HepG2 (cell line): Measurements from ENCODE around the gene HNRNPA1. TPM values are rescaled to one million over a fixed set of nuclear protein-coding genes. Genes with fewer than 3 reads are reported as not detected.

Experiments
- ATAD3A ChIP-seq: sonication (generic); formaldehyde crosslinking; IDR thresholded peaks from 2 replicates; pipeline ENCODE4 v1.4.0; 2020; ENCODE audit warnings: missing genetic modification reagents
- KMT2A ChIP-seq: sonication (generic); formaldehyde crosslinking; IDR thresholded peaks from 2 replicates; pipeline ENCODE4 v1.4.0; 2020; ENCODE audit warnings: missing genetic modification reagents
- NFRKB ChIP-seq: fragments of 450-650 bp; IDR thresholded peaks from 2 replicates; pipeline ENCODE4 v1.6.1; 2017
- POLR2AphosphoS5 ChIP-seq: IDR thresholded peaks from 2 replicates; pipeline ENCODE4 v1.6.1; 2012; ENCODE audit warnings: low read depth, low read length
- SAFB2 ChIP-seq: sonication (generic); formaldehyde crosslinking; IDR thresholded peaks from 2 replicates; pipeline ENCODE4 v1.5.1; 2020; ENCODE audit warnings: missing genetic modification reagents, low read depth, mild to moderate bottlenecking, borderline replicate concordance
- ZFP36L2 ChIP-seq: sonication (generic); formaldehyde crosslinking; IDR thresholded peaks from 2 replicates; pipeline ENCODE4 v1.4.0; 2020; ENCODE audit warnings: missing genetic modification reagents
- ZFY ChIP-seq: sonication (generic); formaldehyde crosslinking; IDR thresholded peaks from 2 replicates; pipeline ENCODE4 v1.4.0; 2020; ENCODE audit warnings: missing genetic modification reagents
- ZNF232 ChIP-seq: sonication (generic); formaldehyde crosslinking; IDR thresholded peaks from 2 replicates; pipeline ENCODE4 v1.4.0; 2020; ENCODE audit warnings: missing genetic modification reagents, borderline replicate concordance
- ZNF383 ChIP-seq: sonication (generic); formaldehyde crosslinking; IDR thresholded peaks from 2 replicates; pipeline ENCODE4 v1.4.0; 2020; ENCODE audit warnings: missing genetic modification reagents, mild to moderate bottlenecking, borderline replicate concordance
- ZNF660 ChIP-seq: sonication (generic); formaldehyde crosslinking; IDR thresholded peaks from 2 replicates; pipeline ENCODE4 v1.5.1; 2020; ENCODE audit warnings: mild to moderate bottlenecking, low read depth, missing genetic modification reagents, borderline replicate concordance
- polyA plus RNA-seq, 8 experiments: library from polyadenylated mRNA; depleted of rRNA in 3 of 8; stranded (reverse) in 7 of 8; unstranded in 1 of 8; fragments of >200 nt; fragmentation: Illumina TruSeq in 4 of 8; extraction: Trizol in 4 of 8; gene quantifications; 2 replicates each; pipeline versions ENCODE4 v1.2.1 to v1.2.3, GENCODE V29; 2011 to 2016; ENCODE audit warnings: low read depth in 4 of 8, missing spikeins in 1 of 8, mixed read lengths in 1 of 8; ENCODE audit not compliant: insufficient read depth in 1 of 8
- total RNA-seq, 5 experiments: library from RNA; depleted of rRNA; stranded (reverse); fragments of >200 nt; fragmentation: Illumina TruSeq; extraction: Trizol; gene quantifications; 2 replicates each; pipeline ENCODE4 v1.2.3, GENCODE V29; 2016; ENCODE audit warnings: low read depth in 1 of 5
- TF ChIP-seq, protein P1 (sequence below): sonication (generic); formaldehyde crosslinking; IDR thresholded peaks from 2 replicates; pipeline ENCODE4 v1.8.0; 2022; ENCODE audit warnings: missing genetic modification reagents, mild to moderate bottlenecking, borderline replicate concordance
- TF ChIP-seq, protein P2 (sequence below): sonication (generic); formaldehyde crosslinking; IDR thresholded peaks from 2 replicates; pipeline ENCODE4 v1.5.1; 2020; ENCODE audit warnings: mild to moderate bottlenecking, missing genetic modification reagents, borderline replicate concordance
- TF ChIP-seq, protein P3 (sequence below): sonication (generic); formaldehyde crosslinking; IDR thresholded peaks from 2 replicates; pipeline ENCODE4 v1.4.0; 2020; ENCODE audit warnings: low read depth, missing genetic modification reagents
- TF ChIP-seq, protein P4 (sequence below): sonication (generic); formaldehyde crosslinking; IDR thresholded peaks from 2 replicates; pipeline ENCODE4 v1.4.0; 2020; ENCODE audit warnings: missing genetic modification reagents, borderline replicate concordance

The HNRNPA1 gene
- total and polyA plus RNA-seq, 2 of the 13 experiments (the other 11 are each of a cell fraction or from before 2014, with no cell fraction given), result 535 to 1,820 TPM

DNA sequence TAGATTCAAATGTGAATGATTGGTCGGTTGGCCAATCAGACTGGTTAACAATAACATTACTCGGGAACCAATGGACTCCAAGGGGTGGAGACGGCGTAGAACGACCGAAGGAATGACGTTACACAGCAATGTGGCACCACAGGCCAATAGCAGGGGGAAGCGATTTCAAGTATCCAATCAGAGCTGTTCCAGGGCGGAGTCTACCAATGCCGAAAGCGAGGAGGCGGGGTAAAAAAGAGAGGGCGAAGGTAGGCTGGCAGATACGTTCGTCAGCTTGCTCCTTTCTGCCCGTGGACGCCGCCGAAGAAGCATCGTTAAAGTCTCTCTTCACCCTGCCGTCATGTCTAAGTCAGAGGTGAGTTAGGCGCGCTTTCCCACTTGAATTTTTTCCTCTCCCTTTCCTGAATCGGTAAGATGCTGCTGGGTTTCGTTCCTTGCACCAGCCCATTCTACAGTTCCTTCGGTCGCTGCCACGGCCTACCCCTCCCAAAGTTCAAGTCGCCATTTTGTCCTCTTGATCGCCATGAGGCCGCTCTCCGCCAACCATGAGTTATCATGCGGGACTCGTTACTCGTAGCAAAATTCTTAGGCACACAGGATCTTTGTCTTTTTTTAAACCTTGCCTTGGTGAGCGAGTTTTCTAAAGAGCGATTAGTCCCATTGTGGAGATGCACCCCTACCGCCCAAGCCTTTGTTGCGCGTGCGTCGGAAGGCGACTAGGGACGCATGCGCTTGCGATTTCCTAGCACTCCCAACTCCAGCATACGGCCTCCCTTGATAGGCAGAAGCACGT is at the start of gene HNRNPA1 (continued):
- peak; percentile 50; the same call in 1 of the 2 replicates for TF ChIP-seq SAFB2 (CRISPR knock-in tag)
- peak; percentile 95 for TF ChIP-seq ZFY (CRISPR knock-in tag)
- TF ChIP-seq, protein P1, sequence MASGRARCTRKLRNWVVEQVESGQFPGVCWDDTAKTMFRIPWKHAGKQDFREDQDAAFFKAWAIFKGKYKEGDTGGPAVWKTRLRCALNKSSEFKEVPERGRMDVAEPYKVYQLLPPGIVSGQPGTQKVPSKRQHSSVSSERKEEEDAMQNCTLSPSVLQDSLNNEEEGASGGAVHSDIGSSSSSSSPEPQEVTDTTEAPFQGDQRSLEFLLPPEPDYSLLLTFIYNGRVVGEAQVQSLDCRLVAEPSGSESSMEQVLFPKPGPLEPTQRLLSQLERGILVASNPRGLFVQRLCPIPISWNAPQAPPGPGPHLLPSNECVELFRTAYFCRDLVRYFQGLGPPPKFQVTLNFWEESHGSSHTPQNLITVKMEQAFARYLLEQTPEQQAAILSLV (CRISPR knock-in tag), result peak; percentile 84
- no peak for TF ChIP-seq ZFP36L2 (CRISPR knock-in tag)
- peak; percentile 50; the same call in 1 of the 2 replicates for TF ChIP-seq ATAD3A
- no peak for TF ChIP-seq ZNF660
- peak; percentile 48; the same call in 1 of the 2 replicates for TF ChIP-seq ZNF232 (CRISPR knock-in tag)
- TF ChIP-seq KMT2A, result 0 out of 2 replicates have a peak, but pooled peaks have one; percentile 36
- peak; percentile 99 for TF ChIP-seq POLR2AphosphoS5
- TF ChIP-seq, protein P2, sequence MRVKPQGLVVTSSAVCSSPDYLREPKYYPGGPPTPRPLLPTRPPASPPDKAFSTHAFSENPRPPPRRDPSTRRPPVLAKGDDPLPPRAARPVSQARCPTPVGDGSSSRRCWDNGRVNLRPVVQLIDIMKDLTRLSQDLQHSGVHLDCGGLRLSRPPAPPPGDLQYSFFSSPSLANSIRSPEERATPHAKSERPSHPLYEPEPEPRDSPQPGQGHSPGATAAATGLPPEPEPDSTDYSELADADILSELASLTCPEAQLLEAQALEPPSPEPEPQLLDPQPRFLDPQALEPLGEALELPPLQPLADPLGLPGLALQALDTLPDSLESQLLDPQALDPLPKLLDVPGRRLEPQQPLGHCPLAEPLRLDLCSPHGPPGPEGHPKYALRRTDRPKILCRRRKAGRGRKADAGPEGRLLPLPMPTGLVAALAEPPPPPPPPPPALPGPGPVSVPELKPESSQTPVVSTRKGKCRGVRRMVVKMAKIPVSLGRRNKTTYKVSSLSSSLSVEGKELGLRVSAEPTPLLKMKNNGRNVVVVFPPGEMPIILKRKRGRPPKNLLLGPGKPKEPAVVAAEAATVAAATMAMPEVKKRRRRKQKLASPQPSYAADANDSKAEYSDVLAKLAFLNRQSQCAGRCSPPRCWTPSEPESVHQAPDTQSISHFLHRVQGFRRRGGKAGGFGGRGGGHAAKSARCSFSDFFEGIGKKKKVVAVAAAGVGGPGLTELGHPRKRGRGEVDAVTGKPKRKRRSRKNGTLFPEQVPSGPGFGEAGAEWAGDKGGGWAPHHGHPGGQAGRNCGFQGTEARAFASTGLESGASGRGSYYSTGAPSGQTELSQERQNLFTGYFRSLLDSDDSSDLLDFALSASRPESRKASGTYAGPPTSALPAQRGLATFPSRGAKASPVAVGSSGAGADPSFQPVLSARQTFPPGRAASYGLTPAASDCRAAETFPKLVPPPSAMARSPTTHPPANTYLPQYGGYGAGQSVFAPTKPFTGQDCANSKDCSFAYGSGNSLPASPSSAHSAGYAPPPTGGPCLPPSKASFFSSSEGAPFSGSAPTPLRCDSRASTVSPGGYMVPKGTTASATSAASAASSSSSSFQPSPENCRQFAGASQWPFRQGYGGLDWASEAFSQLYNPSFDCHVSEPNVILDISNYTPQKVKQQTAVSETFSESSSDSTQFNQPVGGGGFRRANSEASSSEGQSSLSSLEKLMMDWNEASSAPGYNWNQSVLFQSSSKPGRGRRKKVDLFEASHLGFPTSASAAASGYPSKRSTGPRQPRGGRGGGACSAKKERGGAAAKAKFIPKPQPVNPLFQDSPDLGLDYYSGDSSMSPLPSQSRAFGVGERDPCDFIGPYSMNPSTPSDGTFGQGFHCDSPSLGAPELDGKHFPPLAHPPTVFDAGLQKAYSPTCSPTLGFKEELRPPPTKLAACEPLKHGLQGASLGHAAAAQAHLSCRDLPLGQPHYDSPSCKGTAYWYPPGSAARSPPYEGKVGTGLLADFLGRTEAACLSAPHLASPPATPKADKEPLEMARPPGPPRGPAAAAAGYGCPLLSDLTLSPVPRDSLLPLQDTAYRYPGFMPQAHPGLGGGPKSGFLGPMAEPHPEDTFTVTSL (CRISPR knock-in tag), result no peak
- TF ChIP-seq, protein P3, sequence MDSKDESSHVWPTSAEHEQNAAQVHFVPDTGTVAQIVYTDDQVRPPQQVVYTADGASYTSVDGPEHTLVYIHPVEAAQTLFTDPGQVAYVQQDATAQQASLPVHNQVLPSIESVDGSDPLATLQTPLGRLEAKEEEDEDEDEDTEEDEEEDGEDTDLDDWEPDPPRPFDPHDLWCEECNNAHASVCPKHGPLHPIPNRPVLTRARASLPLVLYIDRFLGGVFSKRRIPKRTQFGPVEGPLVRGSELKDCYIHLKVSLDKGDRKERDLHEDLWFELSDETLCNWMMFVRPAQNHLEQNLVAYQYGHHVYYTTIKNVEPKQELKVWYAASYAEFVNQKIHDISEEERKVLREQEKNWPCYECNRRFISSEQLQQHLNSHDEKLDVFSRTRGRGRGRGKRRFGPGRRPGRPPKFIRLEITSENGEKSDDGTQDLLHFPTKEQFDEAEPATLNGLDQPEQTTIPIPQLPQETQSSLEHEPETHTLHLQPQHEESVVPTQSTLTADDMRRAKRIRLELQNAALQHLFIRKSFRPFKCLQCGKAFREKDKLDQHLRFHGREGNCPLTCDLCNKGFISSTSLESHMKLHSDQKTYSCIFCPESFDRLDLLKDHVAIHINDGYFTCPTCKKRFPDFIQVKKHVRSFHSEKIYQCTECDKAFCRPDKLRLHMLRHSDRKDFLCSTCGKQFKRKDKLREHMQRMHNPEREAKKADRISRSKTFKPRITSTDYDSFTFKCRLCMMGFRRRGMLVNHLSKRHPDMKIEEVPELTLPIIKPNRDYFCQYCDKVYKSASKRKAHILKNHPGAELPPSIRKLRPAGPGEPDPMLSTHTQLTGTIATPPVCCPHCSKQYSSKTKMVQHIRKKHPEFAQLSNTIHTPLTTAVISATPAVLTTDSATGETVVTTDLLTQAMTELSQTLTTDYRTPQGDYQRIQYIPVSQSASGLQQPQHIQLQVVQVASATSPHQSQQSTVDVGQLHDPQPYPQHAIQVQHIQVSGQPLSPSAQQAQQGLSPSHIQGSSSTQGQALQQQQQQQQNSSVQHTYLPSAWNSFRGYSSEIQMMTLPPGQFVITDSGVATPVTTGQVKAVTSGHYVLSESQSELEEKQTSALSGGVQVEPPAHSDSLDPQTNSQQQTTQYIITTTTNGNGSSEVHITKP, result no peak
- peak; percentile 87 for TF ChIP-seq NFRKB
- TF ChIP-seq ZNF383 (CRISPR knock-in tag), result no peak
- TF ChIP-seq, protein P4, sequence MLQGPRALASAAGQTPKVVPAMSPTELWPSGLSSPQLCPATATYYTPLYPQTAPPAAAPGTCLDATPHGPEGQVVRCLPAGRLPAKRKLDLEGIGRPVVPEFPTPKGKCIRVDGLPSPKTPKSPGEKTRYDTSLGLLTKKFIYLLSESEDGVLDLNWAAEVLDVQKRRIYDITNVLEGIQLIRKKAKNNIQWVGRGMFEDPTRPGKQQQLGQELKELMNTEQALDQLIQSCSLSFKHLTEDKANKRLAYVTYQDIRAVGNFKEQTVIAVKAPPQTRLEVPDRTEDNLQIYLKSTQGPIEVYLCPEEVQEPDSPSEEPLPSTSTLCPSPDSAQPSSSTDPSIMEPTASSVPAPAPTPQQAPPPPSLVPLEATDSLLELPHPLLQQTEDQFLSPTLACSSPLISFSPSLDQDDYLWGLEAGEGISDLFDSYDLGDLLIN, result no peak
